ENCODE results near the gene TEPSIN. TPM values are rescaled to one million over a fixed set of nuclear protein-coding genes. Genes with fewer than 3 reads are reported as not detected.

Gene TEPSIN
- total and polyA plus RNA-seq, 2 of the 13 experiments (the other 11 are each of a cell fraction or from before 2014, with no cell fraction given): 16.1 to 18.8 TPM

DNA sequence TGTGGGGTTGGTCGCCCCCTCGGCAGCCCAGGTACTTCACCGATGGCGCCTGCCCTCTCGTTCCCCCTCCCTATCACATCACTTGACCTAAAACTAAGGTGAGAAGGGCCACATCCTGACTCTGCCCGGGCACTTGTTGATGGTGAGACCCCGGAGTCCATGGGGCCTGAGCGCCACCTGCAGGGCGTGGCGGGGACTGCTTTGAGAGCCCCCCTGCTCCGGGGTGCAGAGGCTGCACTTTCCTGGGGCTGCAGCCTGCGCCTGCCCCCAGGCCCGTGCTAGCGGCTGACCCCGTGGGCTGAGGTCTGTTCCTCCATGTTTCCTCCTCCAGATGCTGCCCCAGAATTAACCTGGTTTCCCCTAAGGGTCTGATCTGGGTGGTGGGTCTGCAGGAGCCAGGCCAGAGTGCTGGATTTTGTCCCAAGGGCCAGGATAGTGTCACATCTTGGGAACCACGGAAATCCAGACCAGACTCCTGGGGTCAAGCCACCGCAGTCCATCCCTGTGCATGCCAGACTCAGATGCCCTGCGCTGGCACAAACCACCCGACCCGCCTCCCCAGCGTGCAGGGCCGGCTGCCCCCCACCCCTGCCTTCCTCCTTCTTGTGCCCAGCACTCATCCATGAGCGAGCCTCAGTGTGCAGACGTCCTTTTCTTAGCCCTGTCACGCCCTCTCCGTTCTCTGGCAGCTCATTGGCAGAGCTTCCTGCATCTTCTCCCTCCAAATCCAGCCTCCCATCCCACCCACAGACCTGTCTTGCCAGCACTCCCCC lies 3.0 kb upstream of the TEPSIN start (continued):
- TF ChIP-seq HNF1B (CRISPR knock-in tag; IDR thresholded peaks at IDR 0.05) (peak; percentile 61; the same call in 1 of the 2 replicates), ZNF749 (CRISPR knock-in tag; IDR thresholded peaks at IDR 0.05; ENCODE audit: borderline replicate concordance) (no peak), AKAP8 (CRISPR knock-in tag; IDR thresholded peaks at IDR 0.05) (peak; percentile 51; the same call in 1 of the 2 replicates), TBX2 (CRISPR knock-in tag; IDR thresholded peaks at IDR 0.05; ENCODE audit: borderline replicate concordance) (0 out of 2 replicates have a peak, but pooled peaks have one; percentile 69), CENPX (CRISPR knock-in tag; IDR thresholded peaks at IDR 0.05) (no peak), ZNF724P (CRISPR knock-in tag; IDR thresholded peaks at IDR 0.05; ENCODE audit: borderline replicate concordance) (no peak), MTF2 (CRISPR knock-in tag; IDR thresholded peaks at IDR 0.05; ENCODE audit: borderline replicate concordance) (no peak), ZSCAN25 (CRISPR knock-in tag; IDR thresholded peaks at IDR 0.05) (no peak), KMT2A (CRISPR knock-in tag; IDR thresholded peaks at IDR 0.05) (no peak; the same call in 1 of the 2 replicates), NR2C2 (CRISPR knock-in tag; IDR thresholded peaks at IDR 0.05; ENCODE audit: borderline replicate concordance) (peak; percentile 64), NFKB2 (CRISPR knock-in tag; IDR thresholded peaks at IDR 0.05; ENCODE audit: borderline replicate concordance) (no peak), ZNF570 (CRISPR knock-in tag; IDR thresholded peaks at IDR 0.05; ENCODE audit: borderline replicate concordance) (no peak), ZNF20 (CRISPR knock-in tag; IDR thresholded peaks at IDR 0.05) (no peak), ZBTB7A (CRISPR knock-in tag; IDR thresholded peaks at IDR 0.05) (peak; percentile 83), ZSCAN20 (CRISPR knock-in tag; IDR thresholded peaks at IDR 0.05; ENCODE audit: borderline replicate concordance) (no peak), MTA3 (CRISPR knock-in tag; IDR thresholded peaks at IDR 0.05) (no peak), NFYC (CRISPR knock-in tag; IDR thresholded peaks at IDR 0.05) (peak; percentile 15; the same call in 1 of the 2 replicates), SNRNP70 (IDR thresholded peaks at IDR 0.05; ENCODE audit: low read depth, low read length) (no peak), ZNF276 (CRISPR knock-in tag; IDR thresholded peaks at IDR 0.05; ENCODE audit: low read depth) (0 out of 2 replicates have a peak, but pooled peaks have one; percentile 28), NR3C1 (CRISPR knock-in tag; IDR thresholded peaks at IDR 0.05) (no peak), CCDC6 (CRISPR knock-in tag; IDR thresholded peaks at IDR 0.05) (no peak), ZNF280D (CRISPR knock-in tag; IDR thresholded peaks at IDR 0.05) (no peak)
- TF ChIP-seq, protein P1, sequence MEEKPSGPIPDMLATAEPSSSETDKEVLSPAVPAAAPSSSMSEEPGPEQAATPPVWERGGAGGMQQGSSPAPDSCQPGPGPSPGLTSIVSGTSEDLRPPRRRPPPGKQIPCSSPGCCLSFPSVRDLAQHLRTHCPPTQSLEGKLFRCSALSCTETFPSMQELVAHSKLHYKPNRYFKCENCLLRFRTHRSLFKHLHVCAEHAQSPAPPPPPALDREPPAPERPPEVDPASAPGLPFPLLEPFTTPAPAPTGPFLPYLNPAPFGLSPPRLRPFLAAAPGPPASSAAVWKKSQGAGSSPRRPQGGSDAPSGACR (CRISPR knock-in tag; IDR thresholded peaks at IDR 0.05): no peak
